HG02852 (cell line): ENCODE measurements around the gene LRRC27.

Experiments
- ATAC-seq: cut with Tn5 transposase; IDR thresholded peaks from one replicate; pipeline ENCODE4 v1.9.1; 2021; ENCODE audit warnings: mild to moderate bottlenecking, moderate library complexity; ENCODE audit not compliant: unreplicated experiment

LRRC27 gene

GRCh38 chr10:132300582-132300981 is 31.4 kb upstream of the LRRC27 start:
- no peak for ATAC-seq

- ATAC-seq, result no peak
Measured at GRCh38 chr10:132301371-132302330, 30.3 kb upstream of the LRRC27 start.

- ATAC-seq, result no peak
Measured at GRCh38 chr10:132302421-132303310, 29.3 kb upstream of the LRRC27 start.

GRCh38 chr10:132303361-132304115 is 28.5 kb upstream of the LRRC27 start:
- ATAC-seq, result no peak

- ATAC-seq, result no peak
Measured at GRCh38 chr10:132304756-132305509, 27.1 kb upstream of the LRRC27 start.

- ATAC-seq, result no peak
Measured at GRCh38 chr10:132305654-132306342, 26.2 kb upstream of the LRRC27 start.

GRCh38 chr10:132306343-132306685 is 25.7 kb upstream of the LRRC27 start:
- no peak for ATAC-seq

GRCh38 chr10:132306864-132307751 is 24.9 kb upstream of the LRRC27 start:
- ATAC-seq, result peak; percentile 3

- ATAC-seq, result peak; percentile 75
Measured at GRCh38 chr10:132307823-132308586, 24.0 kb upstream of the LRRC27 start, which contains the start of gene STK32C. Gene STK32C (minus strand): TSS chr10:132307950. CDS start chr10:132307833, 117 bp downstream.

GRCh38 chr10:132308587-132309470 is 23.2 kb upstream of the LRRC27 start:
- ATAC-seq, result no peak

- no peak for ATAC-seq
Measured at GRCh38 chr10:132309471-132309865, 22.5 kb upstream of the LRRC27 start.

GRCh38 chr10:132309879-132310591 is 22.0 kb upstream of the LRRC27 start:
- ATAC-seq, result no peak

- ATAC-seq, result no peak
Measured at GRCh38 chr10:132310701-132311337, 21.2 kb upstream of the LRRC27 start.

- ATAC-seq, result no peak
Measured at GRCh38 chr10:132311338-132311939, 20.6 kb upstream of the LRRC27 start.

- ATAC-seq, result no peak
Measured at GRCh38 chr10:132313305-132313704, 18.7 kb upstream of the LRRC27 start.
